Motor neuron (in vitro differentiated cells): ENCODE data around the gene HRK. TPM values are rescaled to one million over a fixed set of nuclear protein-coding genes. Genes with fewer than 3 reads are reported as not detected.

Experiments used
- ATAC-seq, 8 experiments: fragments of 200-7000 bp; cut with Tn5 transposase; replicated peaks in 6 of 8; 2 replicates each; pipeline ENCODE4 v1.8.0; 2021; ENCODE audit warnings: mild to moderate bottlenecking in 8 of 8, moderate library complexity in 8 of 8
- H3K27ac ChIP-seq, 2 donors: fragments of 250-450 bp; sonication (Bioruptor Pico); 2 replicates each; pipeline ENCODE4 v1.9.0; 2021; ENCODE audit warnings: antibody characterized with exemption in 2 of 2, mild to moderate bottlenecking in 2 of 2, moderate library complexity in 1 of 2
- H3K4me1 ChIP-seq, 2 donors: fragments of 250-450 bp; sonication (Bioruptor Pico); replicated peaks in 1 of 2; 2 replicates each; pipeline ENCODE4 v1.6.1; 2021; ENCODE audit warnings: antibody characterized with exemption in 2 of 2, mild to moderate bottlenecking in 2 of 2, moderate library complexity in 1 of 2
- H3K4me3 ChIP-seq, 5 donors: fragments of 250-450 bp; sonication (Bioruptor Pico); 2 replicates each; pipeline ENCODE4 v1.9.0; 2021; ENCODE audit warnings: antibody characterized with exemption in 5 of 5, mild to moderate bottlenecking in 5 of 5, moderate library complexity in 4 of 5
- WGBS, 10 experiments: fragments of 450-650 bp; shearing (Covaris generic); methylation state at CpG; one replicate each; pipeline ENCODE4 v1.0.0; 2022; 5-methylcytosine and 5-hydroxymethylcytosine counted together
- in situ Hi-C, 9 experiments: fragments of 400-800 bp; cut with MboI; loops; one replicate each; pipeline ENCODE4 v1.15.0; 2021; ENCODE audit warnings: low sequenced_read_pairs in 9 of 9, low pct_unique_long_range_greater_than_20kb in 2 of 9; ENCODE audit not compliant: unreplicated experiment in 9 of 9
- total RNA-seq, 8 experiments: library from RNA; unstranded; fragments of 300-600 nt; gene quantifications; 2 replicates each; pipeline versions ENCODE4 v1.2.3 to v1.2.4, GENCODE V29; 2022

HRK gene
- total RNA-seq, 8 experiments from 2014 or later: 0.13 to 9.7 (median 4.4) TPM

DNA sequence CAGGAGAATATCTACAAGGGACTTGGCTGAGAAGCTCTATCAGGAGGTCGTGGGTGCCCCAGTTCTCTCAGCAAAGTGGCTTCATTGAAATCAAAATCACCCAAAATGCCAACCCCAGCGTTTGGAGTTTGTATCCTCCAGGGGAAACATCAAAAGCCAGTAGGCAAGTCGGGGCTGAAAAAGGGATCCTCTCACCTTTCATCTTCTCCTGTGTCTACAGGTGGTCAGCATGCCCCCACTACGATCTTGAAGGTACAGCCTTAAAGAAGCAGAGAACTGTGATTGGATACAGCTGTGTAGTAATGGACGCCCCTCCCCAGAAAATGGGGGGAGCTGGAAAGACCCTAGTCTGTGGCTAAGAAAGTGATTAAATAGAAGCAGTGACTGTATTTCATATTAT lies 22.2 kb downstream of the HRK start:
- 0 to 80% (median 19%) methylated on average over 2 to 4 of the region's 5 CpGs; no CpG with 5 or more reads in 3 of the 10 experiments for WGBS, 10 experiments
- no peak overlapping the region for H3K27ac ChIP-seq
- no peak for ATAC-seq
- H3K4me3 ChIP-seq: no peak overlapping the region
- in situ Hi-C loops: no loop called here
- peaks cover 41 to 43% of the 10 kb centered on the region in 2 donors for H3K4me1 ChIP-seq

- no peak for ATAC-seq
- in situ Hi-C loops: no loop called here
Measured at GRCh38 chr12:116856729-116857128, 24.5 kb downstream of the HRK start.

GRCh38 chr12:116855744-116856470 lies 25.3 kb downstream of the HRK start:
- Histone ChIP-seq H3K4me1 (peaks cover 32 to 39% of the 10 kb centered on the region in 2 donors), H3K4me3 (no peak overlapping the region), H3K27ac (no peak overlapping the region)
- 54 to 92% (median 76%) methylated on average over 1 to 12 of the region's 16 CpGs; no CpG with 5 or more reads in 1 of the 10 experiments for WGBS, 10 experiments
- ATAC-seq: peak in 3 of 8 experiments; percentile 44 to 77 (median 59)
- in situ Hi-C loops: no loop called here

More at GRCh38 chr12:116856729-116857128, 24.5 kb downstream of the HRK start:
- H3K4me1 ChIP-seq: peaks cover 40 to 48% of the 10 kb centered on the region in 2 donors
- WGBS, 10 experiments: 40 to 97% (median 60%) methylated on average over 1 to 10 of the region's 11 CpGs; no CpG with 5 or more reads in 1 of the 10 experiments
- no peak overlapping the region for H3K4me3 ChIP-seq
- H3K27ac ChIP-seq: no peak overlapping the region

DNA sequence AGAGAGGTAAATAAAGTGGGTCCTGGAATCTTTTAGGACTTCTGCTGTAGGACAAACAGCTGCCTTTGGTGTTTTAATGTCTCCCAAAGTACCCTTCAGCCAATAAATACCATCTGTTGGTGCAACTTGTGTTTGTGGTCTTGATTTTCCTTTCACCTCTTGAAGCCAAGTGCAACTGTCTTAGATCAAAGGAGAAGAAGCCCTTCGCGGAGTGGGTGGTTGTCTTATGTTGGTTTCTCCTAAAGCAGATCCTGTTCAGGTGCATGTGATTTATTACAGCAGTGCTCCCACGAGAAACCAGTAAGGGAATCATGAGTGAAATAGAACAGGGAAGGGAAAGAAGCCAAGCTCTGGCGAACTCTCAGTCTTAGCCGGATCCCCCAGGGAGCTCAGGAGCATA lies 27.7 kb downstream of the HRK start:
- H3K4me1 ChIP-seq: peaks cover 8 to 15% of the 10 kb centered on the region in 2 donors
- no peak overlapping the region for H3K27ac ChIP-seq
- ATAC-seq: no peak
- no peak overlapping the region for H3K4me3 ChIP-seq
- in situ Hi-C loops: no loop called here
- 0 to 100% (median 50%) methylated on average over 1 to 5 of the region's 5 CpGs; no CpG with 5 or more reads in 2 of the 10 experiments for WGBS, 10 experiments

GRCh38 chr12:116852303-116852702 lies 28.9 kb downstream of the HRK start:
- 0 to 100% (median 29%) methylated on average over 1 to 6 of the region's 6 CpGs; no CpG with 5 or more reads in 3 of the 10 experiments for WGBS, 10 experiments

GRCh38 chr12:116849216-116849615 lies 32.0 kb downstream of the HRK start:
- H3K4me3 ChIP-seq: no peak overlapping the region
- in situ Hi-C loops: no loop called here
- peaks cover 0 to 5% of the 10 kb centered on the region in 2 donors for H3K4me1 ChIP-seq
- ATAC-seq: no peak
- WGBS, 10 experiments: 0 to 100% (median 89%) methylated on average over 1 to 6 of the region's 23 CpGs; no CpG with 5 or more reads in 2 of the 10 experiments
- H3K27ac ChIP-seq: no peak overlapping the region

More at GRCh38 chr12:116852303-116852702, 28.9 kb downstream of the HRK start:
- Histone ChIP-seq H3K27ac (no peak overlapping the region), H3K4me3 (no peak overlapping the region), H3K4me1 (peaks cover 0 to 5% of the 10 kb centered on the region in 2 donors)
- in situ Hi-C loops: no loop called here
- peak in 3 of 8 experiments; percentile 47 to 75 (median 47) for ATAC-seq

- 13 to 100% (median 83%) methylated on average over 1 to 4 of the region's 6 CpGs for WGBS, 10 experiments
- no peak overlapping the region for H3K4me3 ChIP-seq
- no peak for ATAC-seq
- H3K4me1 ChIP-seq: peaks cover 4 to 16% of the 10 kb centered on the region in 2 donors
- H3K27ac ChIP-seq: no peak overlapping the region
- in situ Hi-C loops: no loop called here
Measured at GRCh38 chr12:116843085-116843484, 38.2 kb downstream of the HRK start.

DNA sequence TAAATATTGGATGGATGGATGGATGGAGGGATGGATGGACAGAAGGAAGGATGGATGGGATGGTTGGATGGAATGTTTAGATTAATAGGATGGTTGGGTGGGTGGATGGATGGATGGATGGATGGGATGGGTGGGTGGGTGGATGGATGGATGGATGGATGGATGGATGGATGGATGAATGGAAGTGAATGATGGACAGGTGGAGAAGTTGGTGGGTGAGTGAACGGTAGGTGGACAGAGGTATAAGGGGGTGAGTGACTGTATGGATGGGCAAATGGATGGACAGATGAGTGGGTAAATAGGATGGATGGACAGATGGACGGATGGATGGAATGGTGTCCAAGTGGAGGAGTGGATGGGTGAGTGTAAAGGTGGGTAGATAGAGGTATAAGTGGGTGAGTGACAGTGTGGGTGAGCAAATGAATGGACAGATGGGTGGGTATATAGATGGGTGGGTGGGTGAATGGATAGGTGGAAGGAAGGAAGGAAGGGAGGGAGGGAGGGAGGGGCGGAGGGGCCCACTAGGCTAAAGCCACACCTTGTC lies 41.9 kb downstream of the HRK start:
- 17 to 100% (median 100%) methylated on average over 1 of the region's 3 CpGs; no CpG with 5 or more reads in 6 of the 10 experiments for WGBS, 10 experiments
- no peak for ATAC-seq

DNA sequence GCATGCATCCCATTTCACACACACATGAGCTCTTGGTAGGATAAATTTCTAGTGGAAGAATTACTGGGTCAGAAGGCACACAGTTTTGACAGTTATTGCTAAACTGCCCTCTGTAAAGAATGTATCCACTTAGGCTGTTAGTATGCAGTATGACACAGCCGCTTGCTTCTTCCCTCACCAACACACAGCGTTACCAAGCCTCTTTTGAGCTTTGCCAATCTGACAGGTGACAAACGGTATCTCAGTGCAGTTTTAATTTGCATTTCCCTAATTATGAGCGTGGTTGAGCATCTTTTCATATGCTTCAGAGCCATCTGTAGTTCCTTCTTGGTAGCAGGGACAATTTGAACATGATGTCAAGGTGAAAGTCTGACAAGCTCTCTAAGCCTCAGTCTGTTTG lies 42.9 kb downstream of the HRK start:
- Histone ChIP-seq H3K27ac (peak overlapping the region in 1 of 2 donors; percentile 38), H3K4me3 (no peak overlapping the region), H3K4me1 (peaks cover 4 to 37% of the 10 kb centered on the region in 2 donors)
- in situ Hi-C loops: no loop called here
- ATAC-seq: peak in 5 of 8 experiments; percentile 54 to 85 (median 58)
- 0 to 100% (median 50%) methylated on average over 1 to 4 of the region's 4 CpGs; no CpG with 5 or more reads in 1 of the 10 experiments for WGBS, 10 experiments

More for the DNA sequence above, 41.9 kb downstream of the HRK start:
- peak overlapping the region in 1 of 2 donors; percentile 46 for H3K27ac ChIP-seq
- in situ Hi-C loops: no loop called here
- H3K4me3 ChIP-seq: no peak overlapping the region
- H3K4me1 ChIP-seq: peaks cover 4 to 33% of the 10 kb centered on the region in 2 donors

DNA sequence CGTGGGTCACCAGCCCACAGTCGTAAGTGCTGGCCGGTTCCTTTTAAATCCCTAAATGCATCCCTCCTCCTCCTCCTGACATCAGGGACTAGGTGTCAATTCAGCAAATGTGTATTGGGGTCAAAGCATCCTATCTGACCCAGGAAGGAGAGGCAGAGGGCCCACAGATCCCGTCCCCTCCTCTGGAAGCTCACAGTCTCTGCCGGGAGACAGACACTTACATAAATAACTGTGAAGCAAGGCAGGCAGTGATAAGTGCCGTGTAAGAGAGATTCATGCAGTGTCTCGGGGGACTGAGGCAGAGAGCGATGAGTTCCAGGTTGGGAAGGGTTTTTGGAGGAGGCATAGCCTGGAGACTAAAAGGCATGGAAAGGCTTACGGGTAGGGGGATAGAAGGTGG lies 44.1 kb downstream of the HRK start:
- H3K4me1 ChIP-seq: peaks cover 4 to 37% of the 10 kb centered on the region in 2 donors
- peak in 5 of 8 experiments; percentile 37 to 78 (median 78) for ATAC-seq
- peak overlapping the region in 1 of 2 donors; percentile 52 for H3K27ac ChIP-seq
- no peak overlapping the region for H3K4me3 ChIP-seq
- 20 to 82% (median 58%) methylated on average over 2 to 8 of the region's 9 CpGs for WGBS, 10 experiments
- in situ Hi-C loops: no loop called here

DNA sequence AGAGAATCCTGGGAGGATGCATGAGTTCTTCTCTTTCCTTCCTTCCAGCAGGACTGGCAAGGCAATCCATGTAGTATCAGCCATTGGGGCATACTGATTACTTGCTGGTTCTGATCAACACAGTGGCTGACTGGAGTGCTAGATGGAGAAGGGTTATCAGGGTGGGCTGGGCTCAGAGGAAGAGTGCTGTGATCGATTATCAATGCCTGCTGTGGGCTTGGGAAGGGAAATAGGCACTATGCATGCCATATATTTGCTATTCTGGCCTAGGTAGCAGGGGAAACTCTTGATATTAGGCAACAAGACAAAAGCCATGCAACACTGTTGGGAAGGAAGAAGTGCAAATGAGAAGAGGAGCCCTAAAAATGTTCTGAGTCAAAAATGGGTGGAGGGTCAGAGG lies 45.8 kb downstream of the HRK start:
- ATAC-seq: no peak
- peaks cover 4 to 37% of the 10 kb centered on the region in 2 donors for H3K4me1 ChIP-seq
- H3K27ac ChIP-seq: no peak overlapping the region
- no peak overlapping the region for H3K4me3 ChIP-seq
- in situ Hi-C loops: no loop called here
- 0 to 100% (median 90%) methylated on average over 1 of the region's 1 CpG; no CpG with 5 or more reads in 4 of the 10 experiments for WGBS, 10 experiments

DNA sequence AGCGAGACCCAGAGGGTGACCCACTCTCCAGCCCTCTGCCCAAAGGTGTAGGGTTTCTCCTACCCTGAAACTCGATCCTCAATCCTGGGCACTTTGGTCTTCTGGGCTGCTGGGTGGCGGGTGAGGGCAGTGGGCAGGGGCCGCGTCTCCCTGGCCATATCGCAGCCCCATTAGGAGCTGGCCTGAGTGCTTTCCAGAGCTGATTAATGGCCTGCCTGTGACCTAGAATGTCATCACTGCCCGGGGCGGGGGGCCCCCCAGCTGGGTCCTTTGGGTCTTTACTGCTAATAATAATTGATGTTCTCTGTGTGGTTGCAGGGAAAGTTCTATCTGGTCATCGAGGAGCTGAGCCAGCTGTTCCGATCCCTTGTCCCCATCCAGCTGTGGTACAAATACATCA lies 47.8 kb downstream of the HRK start:
- H3K27ac ChIP-seq: peak overlapping the region in 1 of 2 donors; percentile 25
- 91 to 97% methylated on average over 5 to 8 of the region's 10 CpGs; no CpG with 5 or more reads in 8 of the 10 experiments for WGBS, 10 experiments
- no peak overlapping the region for H3K4me3 ChIP-seq
- in situ Hi-C loops: no loop called here
- peaks cover 0 to 26% of the 10 kb centered on the region in 2 donors for H3K4me1 ChIP-seq
- ATAC-seq: peak in 5 of 8 experiments; percentile 34 to 74 (median 57)

- 25 to 100% (median 77%) methylated on average over 3 to 6 of the region's 6 CpGs; no CpG with 5 or more reads in 2 of the 10 experiments for WGBS, 10 experiments
- no peak overlapping the region for H3K4me3 ChIP-seq
- no peak for ATAC-seq
- H3K4me1 ChIP-seq: peaks cover 0 to 14% of the 10 kb centered on the region in 2 donors
- in situ Hi-C loops: no loop called here
- H3K27ac ChIP-seq: no peak overlapping the region
Measured at GRCh38 chr12:116832353-116832752, 48.9 kb downstream of the HRK start.
